H1 (cell line): ENCODE data around the gene NEO1. TPM values are rescaled to one million over a fixed set of nuclear protein-coding genes. Genes with fewer than 3 reads are reported as not detected.

Experiments used
- CTCF ChIA-PET: fragments of 300-600 bp; sonication (Branson Sonifier 250); formaldehyde crosslinking; loops from one replicate; lab custom pipeline; 2021; ENCODE audit not compliant: partially characterized antibody; lab: Charles Lee
- POLR2A ChIA-PET: fragments of 300-600 bp; sonication (Branson Sonifier 250); formaldehyde crosslinking; loops from one replicate; lab custom pipeline; 2021; ENCODE audit warnings: inconsistent platforms; ENCODE audit not compliant: partially characterized antibody; lab: Charles Lee
- DNase-seq, 2 experiments: peaks; one replicate each; pipeline versions ENCODE4 v3.0.0 to v3.0.0-alpha.2; 2010 to 2022; ENCODE audit warnings: low spot score in 2 of 2, low read depth in 1 of 2, mixed read lengths in 1 of 2
- FAIRE-seq: peaks from 2 replicates; lab custom pipeline; 2011; peaks lifted over from hg19 to GRCh38; lab: Jason Lieb, UNC
- H2AFZ ChIP-seq: 2 replicates; pipeline ENCODE4 v1.8.1; 2012; ENCODE audit warnings: low read length, inconsistent platforms
- H2AK5ac ChIP-seq: 2 replicates; pipeline ENCODE4 v1.6.1; 2013; ENCODE audit warnings: low read depth, low read length
- H2BK120ac ChIP-seq: replicated peaks from 2 replicates; pipeline ENCODE3; 2013; ENCODE audit warnings: low read depth, low read length, inconsistent platforms
- H2BK12ac ChIP-seq: 2 replicates; pipeline ENCODE4 v1.6.1; 2013; ENCODE audit warnings: low read depth, low read length
- H2BK15ac ChIP-seq: 2 replicates; pipeline ENCODE4 v1.6.1; 2013; ENCODE audit warnings: low read length
- H2BK20ac ChIP-seq: 2 replicates; pipeline ENCODE4 v1.6.1; 2013; ENCODE audit warnings: low read length
- H2BK5ac ChIP-seq: 2 replicates; pipeline ENCODE4 v1.6.1; 2013; ENCODE audit warnings: low read depth, low read length
- H3K14ac ChIP-seq: 2 replicates; pipeline ENCODE4 v1.6.1; 2013; ENCODE audit warnings: inconsistent platforms; ENCODE audit not compliant: insufficient read length
- H3K18ac ChIP-seq: 2 replicates; pipeline ENCODE4 v1.6.1; 2013; ENCODE audit warnings: low read length; ENCODE audit errors: extremely low read depth
- H3K23ac ChIP-seq: 2 replicates; pipeline ENCODE4 v1.6.1; 2013; ENCODE audit warnings: inconsistent platforms; ENCODE audit not compliant: insufficient read length
- H3K23me2 ChIP-seq: 2 replicates; pipeline ENCODE4 v1.6.1; 2013; ENCODE audit warnings: low read depth, low read length
- H3K27ac ChIP-seq: 2 replicates; pipeline ENCODE4 v1.6.1; 2011; ENCODE audit warnings: low read depth, low read length, inconsistent platforms
- H3K27me3 ChIP-seq, 4 experiments: replicated peaks in 1 of 4; 1 replicate in 1 of 4; 2 replicates in 3 of 4; pipeline versions ENCODE4 v1.6.1 to v1.8.1; 2011 to 2013; ENCODE audit warnings: low read length in 3 of 4, mild to moderate bottlenecking in 3 of 4, inconsistent platforms in 2 of 4, mixed read lengths in 2 of 4, moderate library complexity in 1 of 4; ENCODE audit not compliant: control insufficient read depth in 3 of 4, insufficient read depth in 3 of 4; ENCODE audit errors: extremely low read depth in 1 of 4
- H3K36me3 ChIP-seq, 4 experiments: 2 replicates each; pipeline versions ENCODE4 v1.6.1 to v1.8.1; 2011 to 2013; ENCODE audit warnings: mild to moderate bottlenecking in 4 of 4, low read length in 3 of 4, moderate library complexity in 2 of 4, control low read depth in 1 of 4, inconsistent platforms in 1 of 4; ENCODE audit not compliant: insufficient read depth in 4 of 4, control insufficient read depth in 2 of 4
- H3K4ac ChIP-seq: replicated peaks from 2 replicates; pipeline ENCODE3; 2013; ENCODE audit warnings: low read length, low read depth, mixed read lengths, inconsistent platforms; ENCODE audit not compliant: insufficient read length
- H3K4me1 ChIP-seq, 4 experiments: replicated peaks in 1 of 4; 1 replicate in 1 of 4; 2 replicates in 3 of 4; pipeline versions ENCODE4 v1.6.1 to v1.8.1; 2011 to 2013; ENCODE audit warnings: low read length in 3 of 4, inconsistent platforms in 2 of 4, mixed read lengths in 1 of 4; ENCODE audit not compliant: insufficient read depth in 4 of 4, control insufficient read depth in 3 of 4
- H3K4me2 ChIP-seq, 2 experiments: 2 replicates each; pipeline versions ENCODE4 v1.6.1 to v1.8.1; 2011 to 2013; ENCODE audit warnings: low read depth in 2 of 2, low read length in 2 of 2, control low read depth in 1 of 2, inconsistent platforms in 1 of 2, mild to moderate bottlenecking in 1 of 2; ENCODE audit not compliant: insufficient read depth in 1 of 2
- H3K4me3 ChIP-seq, 4 experiments: fragments of 200-600, 300-600 bp in 1 of 4; sonication (generic), shearing (Covaris generic), sonication (Bioruptor Twin) in 1 of 4; 2 replicates each; pipeline versions ENCODE4 v1.5.1 to v1.8.1; 2011 to 2016; ENCODE audit warnings: low read length in 4 of 4, low read depth in 3 of 4, control low read depth in 2 of 4, inconsistent platforms in 2 of 4, mild to moderate bottlenecking in 2 of 4, mixed read lengths in 1 of 4, moderate library complexity in 1 of 4; ENCODE audit not compliant: insufficient read depth in 2 of 4; ENCODE audit errors: extremely low read depth in 1 of 4
- H3K56ac ChIP-seq: replicated peaks from 2 replicates; pipeline ENCODE3; 2013; ENCODE audit warnings: low read depth, mild to moderate bottlenecking, mixed read lengths, low read length, inconsistent platforms; ENCODE audit not compliant: insufficient read length
- H3K79me1 ChIP-seq: 2 replicates; pipeline ENCODE4 v1.6.1; 2013; ENCODE audit warnings: low read depth, low read length, control low read depth
- H3K79me2 ChIP-seq, 2 experiments: 2 replicates each; pipeline versions ENCODE4 v1.6.1 to v1.8.1; 2012 to 2013; ENCODE audit warnings: low read length in 2 of 2, mild to moderate bottlenecking in 2 of 2, inconsistent platforms in 1 of 2; ENCODE audit not compliant: insufficient read depth in 2 of 2, control insufficient read depth in 1 of 2
- H3K9ac ChIP-seq, 4 experiments: replicated peaks in 1 of 4; 1 replicate in 1 of 4; 2 replicates in 3 of 4; pipeline versions ENCODE4 v1.6.1 to v1.8.1; 2011 to 2013; ENCODE audit warnings: low read depth in 3 of 4, low read length in 3 of 4, control low read depth in 2 of 4, mild to moderate bottlenecking in 2 of 4, moderate library complexity in 2 of 4, inconsistent platforms in 1 of 4; ENCODE audit errors: extremely low read depth in 1 of 4
- H3K9me3 ChIP-seq, 2 experiments: 2 replicates each; pipeline versions ENCODE4 v1.6.1 to v1.8.1; 2012 to 2013; ENCODE audit warnings: mild to moderate bottlenecking in 2 of 2, moderate library complexity in 2 of 2, control low read depth in 1 of 2, inconsistent platforms in 1 of 2, low read depth in 1 of 2, low read length in 1 of 2, mixed read lengths in 1 of 2; ENCODE audit not compliant: insufficient read depth in 2 of 2
- H4K20me1 ChIP-seq, 2 experiments: replicated peaks in 1 of 2; 2 replicates each; pipeline versions ENCODE3 to v1.8.1; 2011 to 2013; ENCODE audit warnings: inconsistent platforms in 2 of 2, low read length in 2 of 2, mild to moderate bottlenecking in 1 of 2; ENCODE audit not compliant: insufficient read depth in 2 of 2, control insufficient read depth in 1 of 2
- H4K5ac ChIP-seq: 2 replicates; pipeline ENCODE4 v1.6.1; 2013; ENCODE audit warnings: low read length, low read depth, mixed read lengths, inconsistent platforms; ENCODE audit not compliant: insufficient read length
- H4K8ac ChIP-seq: 2 replicates; pipeline ENCODE4 v1.8.0; 2013; ENCODE audit warnings: mild to moderate bottlenecking, moderate library complexity, low read length, inconsistent platforms; ENCODE audit not compliant: insufficient read depth; ENCODE audit errors: extremely low read depth
- H4K91ac ChIP-seq: replicated peaks from 2 replicates; pipeline ENCODE3; 2013; ENCODE audit warnings: low read length, mixed read lengths, inconsistent platforms; ENCODE audit not compliant: insufficient read length
- ASH2L ChIP-seq: fragments of 200-600, 300-600 bp; sonication (generic); IDR thresholded peaks from one replicate; pipeline ENCODE4 v1.7.1; 2017; ENCODE audit warnings: low read length
- BCL11A ChIP-seq, 2 experiments: IDR thresholded peaks; one replicate each; pipeline ENCODE4 v1.6.1; 2011; ENCODE audit warnings: low read depth in 2 of 2, low read length in 2 of 2, mild to moderate bottlenecking in 2 of 2
- CBX5 ChIP-seq: fragments of 300-800, 300-1000 bp; sonication (generic); IDR thresholded peaks from 2 replicates; pipeline ENCODE4 v1.7.1; 2016; ENCODE audit warnings: antibody characterized with exemption, low read length, low read depth
- EGR1 ChIP-seq: IDR thresholded peaks from 2 replicates; pipeline ENCODE4 v1.6.1; 2011; ENCODE audit warnings: low read depth, low read length, borderline replicate concordance
- EZH2 ChIP-seq: fragments of 200-600 bp; sonication (generic); IDR thresholded peaks from 2 replicates; pipeline ENCODE4 v1.7.1; 2012; ENCODE audit warnings: low read depth, mild to moderate bottlenecking, moderate library complexity, low read length, inconsistent platforms; ENCODE audit not compliant: severe bottlenecking
- FOSL1 ChIP-seq: IDR thresholded peaks from 2 replicates; pipeline ENCODE4 v1.6.1; 2011; ENCODE audit warnings: mild to moderate bottlenecking, low read depth, low read length, moderate library complexity; ENCODE audit not compliant: insufficient read depth
- MAFK ChIP-seq: IDR thresholded peaks from 2 replicates; pipeline ENCODE4 v1.6.1; 2012; ENCODE audit warnings: low read depth, mild to moderate bottlenecking, improper control_type of control experiment, low read length
- MAX ChIP-seq: IDR thresholded peaks from 2 replicates; pipeline ENCODE4 v1.6.1; 2012; ENCODE audit warnings: inconsistent platforms
- NRF1 ChIP-seq: IDR thresholded peaks from 2 replicates; pipeline ENCODE4 v1.6.1; 2011; ENCODE audit warnings: mild to moderate bottlenecking, low read depth, low read length, improper control_type of control experiment
- POLR2A ChIP-seq, 2 experiments: IDR thresholded peaks; 1 replicate in 1 of 2; 2 replicates in 1 of 2; pipeline ENCODE4 v1.6.1; 2011; ENCODE audit warnings: low read depth in 2 of 2, low read length in 2 of 2, mild to moderate bottlenecking in 2 of 2; ENCODE audit errors: control extremely low read depth in 1 of 2
- POU5F1 ChIP-seq: IDR thresholded peaks from 2 replicates; pipeline ENCODE4 v1.6.1; 2011; ENCODE audit warnings: low read depth, mild to moderate bottlenecking, low read length, moderate library complexity
- RNF2 ChIP-seq: fragments of 200-900, 300-1000 bp; sonication (generic); IDR thresholded peaks from 2 replicates; pipeline ENCODE4 v1.7.1; 2016; ENCODE audit warnings: borderline replicate concordance, low read depth, mild to moderate bottlenecking, antibody characterized with exemption, low read length; ENCODE audit not compliant: poor library complexity, severe bottlenecking; ENCODE audit errors: missing control alignments
- SIRT6 ChIP-seq: IDR thresholded peaks from one replicate; pipeline ENCODE4 v1.7.1; 2012; ENCODE audit warnings: low read length, inconsistent platforms
- WGBS, 2 experiments: shearing (Covaris generic) in 1 of 2; methylation state at CpG; one replicate each; pipeline versions ENCODE4 v1.1.6 to v1.1.7; 2013 to 2015; ENCODE audit warnings: low lambda C conversion rate in 2 of 2, mixed read lengths in 2 of 2, inconsistent platforms in 1 of 2, low coverage in 1 of 2, missing lambda C conversion rate in 1 of 2; ENCODE audit not compliant: insufficient replicate concordance in 2 of 2, insufficient coverage in 1 of 2, insufficient read length in 1 of 2; ENCODE audit errors: extremely low coverage in 1 of 2, missing lambda C conversion rate in 1 of 2; 5-methylcytosine and 5-hydroxymethylcytosine counted together
- polyA plus RNA-seq, 7 experiments: library from polyadenylated mRNA; depleted of rRNA in 3 of 7; stranded (reverse) in 5 of 7; unstranded in 2 of 7; fragments of >200 nt in 5 of 7; fragments of 200-250 nt in 2 of 7; gene quantifications; 1 replicate in 5 of 7; 2 replicates in 1 of 7; 4 replicates in 1 of 7; pipeline versions ENCODE4 v1.2.1 to v1.2.3, GENCODE V29; 2011 to 2013; ENCODE audit warnings: missing spikeins in 2 of 7, mixed read lengths in 2 of 7
- total RNA-seq: library from RNA; stranded (reverse); fragmentation: NEBNext Ultra II Directional; extraction: Animal tissue kit (Norgen Biotek cat#: 25700); gene quantifications from 2 replicates; pipeline ENCODE4 v1.2.1, GENCODE V29; 2021

The NEO1 gene
- total and polyA plus RNA-seq, 2 of the 8 experiments (the other 6 are each of a cell fraction or from before 2014, with no cell fraction given): 36.0 to 51.0 TPM

- Histone ChIP-seq H4K20me1 (no peaks in the 10 kb centered on the region), H2AK5ac (no peak overlapping the region), H3K36me3 (peaks cover 0 to 19% (median 14%) of the 10 kb centered on the region in 4 experiments; a peak in 7 of 8 replicates), H3K14ac (no peak overlapping the region), H3K4me1 (no peaks in the 10 kb centered on the region), H3K4me2 (no peak overlapping the region), H3K27ac (no peak overlapping the region), H2BK5ac (no peak overlapping the region), H3K23me2 (no peaks in the 10 kb centered on the region; the same call in 1 of the 2 replicates), H3K9me3 (no peaks in the 10 kb centered on the region), H3K4ac (no peak overlapping the region), H2BK20ac (no peak overlapping the region), H4K8ac (no peak overlapping the region), H2BK120ac (no peak overlapping the region), H3K23ac (no peak overlapping the region), H3K79me1 (no peaks in the 10 kb centered on the region), H3K27me3 (no peaks in the 10 kb centered on the region), H4K5ac (no peak overlapping the region), H3K18ac (no peak overlapping the region), H2BK12ac (no peak overlapping the region), H2AFZ (no peak overlapping the region), H3K79me2 (no peaks in the 10 kb centered on the region), H2BK15ac (no peak overlapping the region), H3K56ac (no peak overlapping the region), H3K9ac (no peak overlapping the region), H3K4me3 (no peak overlapping the region), H4K91ac (no peak overlapping the region)
- DNase-seq: no peak
- POLR2A ChIA-PET: no interaction called here
- FAIRE-seq: no peak
- WGBS, 2 experiments: 95% methylated on average over 1 of the region's 1 CpG; no CpG with 5 or more reads in 1 of the 2 experiments
- CTCF ChIA-PET: interaction anchor here (1.1 to 5.6 kb wide), 2 partner anchors 15 to 26 kb away, joined by 3 to 52 read pairs; no protein-coding TSS in a partner anchor
- TF ChIP-seq EGR1 (no peak), RNF2 (no peak), BCL11A (IDR thresholded peaks at IDR 0.05; ENCODE audit: low read depth in 2 of 2, low read length in 2 of 2) (no peak), POLR2A (IDR thresholded peaks at IDR 0.05; ENCODE audit: control extremely low read depth in 1 of 2, low read depth in 2 of 2, low read length in 2 of 2) (no peak), CBX5 (no peak), MAX (no peak), SIRT6 (no peak), NRF1 (no peak), MAFK (no peak), EZH2 (no peak), FOSL1 (no peak), ASH2L (no peak), POU5F1 (no peak)
These were observed 216.2 kb downstream of the NEO1 start for GRCh38 chr15:73268457-73268856.
